GM19238 (cell line): Measurements from ENCODE around the gene MICU1.
"Not testable (repeated sequence)": the region's sequence is repeated elsewhere in the genome, so short reads cannot be mapped to it uniquely, and the experiment has no call there.

Experiments used
- DNase-seq: peaks from one replicate; pipeline ENCODE4 v3.0.0; 2011; ENCODE audit warnings: low spot score; ENCODE audit not compliant: insufficient read length

Gene MICU1, protein sequence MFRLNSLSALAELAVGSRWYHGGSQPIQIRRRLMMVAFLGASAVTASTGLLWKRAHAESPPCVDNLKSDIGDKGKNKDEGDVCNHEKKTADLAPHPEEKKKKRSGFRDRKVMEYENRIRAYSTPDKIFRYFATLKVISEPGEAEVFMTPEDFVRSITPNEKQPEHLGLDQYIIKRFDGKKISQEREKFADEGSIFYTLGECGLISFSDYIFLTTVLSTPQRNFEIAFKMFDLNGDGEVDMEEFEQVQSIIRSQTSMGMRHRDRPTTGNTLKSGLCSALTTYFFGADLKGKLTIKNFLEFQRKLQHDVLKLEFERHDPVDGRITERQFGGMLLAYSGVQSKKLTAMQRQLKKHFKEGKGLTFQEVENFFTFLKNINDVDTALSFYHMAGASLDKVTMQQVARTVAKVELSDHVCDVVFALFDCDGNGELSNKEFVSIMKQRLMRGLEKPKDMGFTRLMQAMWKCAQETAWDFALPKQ

GRCh38 chr10:72625608-72626443 lies at the start of gene MICU1:
TSS of gene MICU1 (minus strand) at chr10:72626079. CDS start at chr10:72566793, 59,286 bp downstream.
- peak; percentile 91 for DNase-seq

DNA sequence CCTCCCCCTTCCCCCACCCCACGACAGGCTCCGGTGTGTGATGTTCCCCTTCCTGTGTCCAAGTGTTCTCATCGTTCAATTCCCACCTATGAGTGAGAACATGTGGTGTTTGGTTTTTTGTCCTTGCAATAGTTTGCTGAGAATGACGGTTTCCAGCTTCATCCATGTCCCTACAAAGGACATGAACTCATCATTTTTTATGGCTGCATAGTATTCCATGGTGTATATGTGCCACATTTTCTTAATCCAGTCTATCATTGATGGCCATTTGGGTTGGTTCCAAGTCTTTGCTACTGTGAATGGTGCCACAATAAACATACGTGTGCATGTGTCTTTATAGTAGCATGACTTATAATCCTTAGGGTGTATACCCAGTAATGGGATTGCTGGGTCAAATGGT lies 48.3 kb upstream of the MICU1 start:
- not testable (repeated sequence) for DNase-seq

GRCh38 chr10:72673280-72673679 lies 47.4 kb upstream of the MICU1 start:
- DNase-seq, result no peak

DNA sequence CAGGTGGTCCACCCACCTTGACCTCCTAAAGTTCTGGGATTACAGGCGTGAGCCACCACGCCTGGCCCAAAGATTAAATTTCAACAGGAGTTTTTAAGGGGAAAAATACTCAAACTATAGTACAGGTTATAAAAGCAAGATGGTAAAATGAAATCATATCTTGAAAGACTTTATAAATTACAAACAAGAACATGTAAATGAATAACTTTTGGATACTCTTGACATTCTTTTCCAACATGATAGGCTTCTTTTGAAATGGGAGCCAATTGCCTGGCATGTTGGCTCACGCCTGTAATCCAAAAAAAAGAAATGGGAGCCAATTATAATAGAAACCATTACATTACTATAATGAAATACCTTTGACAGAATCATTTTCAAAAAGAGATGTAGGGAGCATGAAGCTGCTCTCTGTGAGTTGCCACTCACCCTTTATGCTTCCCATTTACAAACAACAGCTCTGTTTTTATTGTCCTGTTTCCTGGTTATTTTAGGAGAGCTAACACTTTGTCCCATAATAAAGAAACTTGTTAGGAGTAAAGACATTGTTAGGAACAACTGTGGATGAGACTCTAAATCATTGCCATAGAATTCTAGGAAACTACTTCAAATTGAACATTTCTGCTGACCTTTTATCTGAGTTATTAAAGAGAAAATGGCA lies 41.5 kb upstream of the MICU1 start:
- no peak for DNase-seq

DNA sequence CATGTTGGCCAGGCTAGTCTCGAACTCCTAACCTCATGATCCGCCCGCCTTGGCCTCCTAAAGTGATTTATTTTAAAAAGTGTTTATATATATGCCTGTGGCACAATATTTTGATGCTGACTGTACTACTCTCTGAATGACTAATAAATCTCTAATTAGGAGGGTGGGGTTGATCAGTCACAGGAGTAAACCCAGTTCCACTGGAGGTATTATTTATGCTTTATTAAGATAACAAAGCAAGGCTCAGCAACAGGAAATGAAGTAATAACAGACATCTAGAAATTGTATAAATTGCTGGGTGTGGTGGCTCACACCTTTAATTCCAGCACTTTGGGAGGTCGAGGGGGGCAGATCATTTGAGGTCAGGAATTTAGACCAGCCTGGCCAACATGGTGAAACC lies 40.0 kb upstream of the MICU1 start:
- no peak for DNase-seq

GRCh38 chr10:72663971-72664370 lies 38.1 kb upstream of the MICU1 start:
- no peak for DNase-seq

DNA sequence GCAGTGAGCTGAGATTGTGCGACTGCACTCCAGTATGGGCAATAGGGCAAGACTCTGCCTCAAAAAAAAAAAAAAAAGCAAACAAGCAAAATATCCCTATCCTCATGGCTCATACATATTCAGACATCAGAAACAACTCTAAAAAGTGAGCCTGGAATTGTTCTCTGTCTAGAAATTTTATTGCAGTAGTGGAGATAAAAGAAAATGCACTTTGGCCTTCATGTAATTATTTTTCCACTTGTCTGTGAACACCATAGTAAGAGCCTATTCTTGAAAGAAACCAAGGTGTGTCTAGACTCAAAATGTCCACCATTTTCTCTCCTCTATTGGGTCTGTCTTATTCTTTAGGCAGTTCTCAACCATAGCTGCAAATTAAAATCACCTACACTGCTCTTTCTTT lies 35.6 kb upstream of the MICU1 start:
- DNase-seq, result no peak

GRCh38 chr10:72660220-72660619 lies 34.3 kb upstream of the MICU1 start:
- no peak for DNase-seq

DNA sequence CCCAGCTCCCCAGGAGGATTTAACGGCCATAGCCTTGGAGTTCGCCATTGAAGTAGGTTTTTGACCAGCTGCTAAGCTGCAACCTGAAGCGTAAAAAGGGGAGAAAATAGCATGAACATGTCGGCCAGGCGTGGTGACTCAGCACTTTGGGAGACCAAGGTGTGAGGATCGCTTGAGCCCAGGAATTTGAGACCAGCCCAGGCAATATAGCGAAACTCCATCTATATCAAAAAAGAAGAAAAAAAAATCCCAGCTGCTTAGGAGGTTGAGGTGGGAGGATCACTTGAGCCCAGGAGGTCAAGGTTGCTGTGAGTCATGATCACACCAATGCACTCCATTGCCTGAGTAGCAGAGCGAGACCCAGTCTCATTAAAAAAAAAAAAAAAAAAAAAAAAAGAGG lies 33.8 kb upstream of the MICU1 start:
- DNase-seq, result no peak

DNA sequence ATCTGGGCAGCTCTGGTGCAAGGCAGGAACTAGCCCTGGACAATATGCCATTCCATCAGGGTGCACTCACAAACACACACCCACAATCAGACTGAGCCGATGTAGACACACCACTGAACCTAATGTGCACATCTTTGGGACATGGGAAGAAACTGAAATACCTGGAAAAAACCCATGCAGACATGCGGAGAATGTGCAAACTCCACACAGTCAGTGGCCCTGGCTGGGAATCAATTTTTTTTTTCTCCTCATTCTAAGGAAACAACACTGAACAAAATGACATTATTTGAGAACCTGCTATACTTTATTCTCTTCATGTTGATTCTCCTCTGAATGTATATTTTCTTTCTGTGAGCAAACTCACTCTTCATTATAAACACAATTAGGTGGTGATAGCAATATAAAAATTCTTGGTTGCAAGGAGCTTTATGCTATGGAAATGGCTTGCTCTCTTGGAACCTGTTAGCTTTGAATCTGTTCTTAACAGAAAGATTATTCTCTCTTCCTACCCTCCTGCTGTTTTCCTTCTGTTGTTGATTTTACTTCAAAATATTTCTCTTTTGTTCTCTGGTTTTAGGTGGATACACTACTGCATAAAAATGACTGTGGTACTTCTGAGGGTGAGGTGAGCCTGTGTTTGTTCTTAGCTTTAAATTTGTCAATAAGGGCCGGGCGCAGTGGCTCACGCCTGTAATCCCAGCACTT lies 33.0 kb upstream of the MICU1 start:
- DNase-seq, result no peak

DNA sequence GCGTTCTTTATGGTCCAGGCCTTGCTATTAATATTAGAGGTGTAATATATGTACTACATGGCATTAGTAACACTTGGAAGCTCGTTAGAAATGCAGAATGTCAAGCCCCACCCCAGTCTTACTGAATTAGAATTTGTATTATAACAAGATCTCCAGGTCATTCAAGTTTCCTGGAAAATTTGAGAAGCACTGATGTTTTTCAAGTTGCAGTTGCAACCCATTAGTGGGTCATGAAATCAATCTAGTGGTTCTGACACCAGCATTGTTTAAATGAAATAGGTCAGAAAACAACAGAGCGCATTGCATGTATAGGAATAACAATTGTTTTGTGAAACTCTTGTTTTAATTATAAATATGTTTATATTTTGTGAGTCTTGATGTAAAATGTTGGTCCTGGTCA lies 28.8 kb upstream of the MICU1 start:
- no peak for DNase-seq

DNA sequence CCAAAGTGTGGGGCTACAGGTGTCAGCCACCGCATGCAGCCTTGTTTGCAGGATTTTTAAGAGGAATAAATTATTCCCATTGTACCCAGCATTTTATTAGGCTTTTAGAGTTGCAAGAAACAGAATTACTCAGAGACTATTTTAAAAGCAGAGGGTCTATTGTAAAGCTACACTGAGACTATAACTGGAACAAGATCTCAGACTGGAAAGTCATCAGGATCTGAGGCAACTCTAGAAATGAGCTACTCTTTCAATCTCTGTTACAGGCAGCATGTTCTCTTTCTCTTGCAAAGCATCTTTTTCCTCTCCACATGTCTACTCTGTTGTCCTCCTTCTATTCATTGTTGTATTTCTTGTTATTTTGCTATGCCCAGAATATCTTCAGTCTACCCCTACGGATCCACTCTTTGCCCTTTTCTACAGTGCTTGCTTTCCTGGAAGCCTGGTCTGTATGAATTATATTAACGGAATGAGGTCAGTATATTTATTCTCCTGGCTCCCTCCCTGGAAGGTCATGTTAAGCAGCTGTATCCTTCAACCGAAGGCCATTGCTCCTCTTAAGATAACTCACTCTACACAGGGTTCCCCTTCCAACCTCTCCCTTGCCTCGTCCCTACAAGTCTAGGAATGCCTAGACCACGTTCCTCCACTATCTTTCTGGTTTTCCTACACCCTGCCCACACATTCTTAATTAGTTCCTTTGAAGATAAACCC lies 27.7 kb upstream of the MICU1 start:
- DNase-seq, result no peak

DNA sequence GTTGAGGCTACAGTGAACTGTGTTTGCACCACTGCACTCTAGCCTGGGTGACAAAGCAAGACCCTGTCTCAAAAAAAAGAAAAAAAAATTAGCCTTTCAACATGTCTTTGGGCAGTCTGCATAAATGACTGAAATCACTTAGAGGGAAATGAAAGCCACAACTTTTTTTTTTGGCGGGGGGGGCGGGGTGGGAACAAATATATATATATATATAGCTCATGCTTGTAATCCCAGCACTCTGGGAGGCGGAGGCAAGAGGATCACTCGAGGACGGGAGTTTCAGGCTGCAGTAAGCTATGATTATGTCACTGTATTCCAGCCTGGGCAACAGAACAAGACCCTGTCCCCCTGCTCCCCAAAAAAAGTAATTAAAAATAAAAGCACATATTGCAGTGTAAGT lies 23.4 kb upstream of the MICU1 start:
- no peak for DNase-seq

- DNase-seq, result no peak
These were observed 22.4 kb upstream of the MICU1 start for GRCh38 chr10:72648301-72648700.

DNA sequence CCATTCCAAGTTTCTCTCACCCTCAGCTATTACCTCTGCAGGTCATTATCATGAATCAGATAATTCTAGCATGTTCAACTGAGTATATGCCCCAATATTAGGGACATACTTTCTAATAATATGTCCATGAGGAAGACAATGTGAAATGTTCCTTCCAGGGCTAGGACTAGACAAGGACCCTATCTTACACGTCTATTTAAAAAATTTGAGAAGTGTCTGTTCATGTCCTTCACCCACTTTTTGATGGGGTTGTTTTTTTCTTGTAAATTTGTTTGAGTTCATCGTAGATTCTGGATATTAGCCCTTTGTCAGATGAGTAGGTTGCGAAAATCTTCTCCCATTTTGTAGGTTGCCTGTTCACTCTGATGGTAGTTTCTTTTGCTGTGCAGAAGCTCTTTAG lies 21.1 kb upstream of the MICU1 start:
- DNase-seq, result not testable (repeated sequence)

GRCh38 chr10:72645263-72645858 lies 19.5 kb upstream of the MICU1 start:
- DNase-seq, result no peak

GRCh38 chr10:72642318-72642717 lies 16.4 kb upstream of the MICU1 start:
- no peak for DNase-seq

- no peak for DNase-seq
These were observed 13.6 kb upstream of the MICU1 start for GRCh38 chr10:72639441-72639873.

- no peak for DNase-seq
These were observed 12.9 kb upstream of the MICU1 start for GRCh38 chr10:72638586-72639440.
